GM12801 (cell line): ENCODE measurements around the gene LACTB.

Experiments used
- TF ChIP-seq, protein P1 (sequence below): IDR thresholded peaks from one replicate; pipeline ENCODE4 v1.5.1; 2011; ENCODE audit warnings: control low read depth; ENCODE audit not compliant: insufficient read length; ENCODE audit errors: extremely low read depth

Gene LACTB

DNA sequence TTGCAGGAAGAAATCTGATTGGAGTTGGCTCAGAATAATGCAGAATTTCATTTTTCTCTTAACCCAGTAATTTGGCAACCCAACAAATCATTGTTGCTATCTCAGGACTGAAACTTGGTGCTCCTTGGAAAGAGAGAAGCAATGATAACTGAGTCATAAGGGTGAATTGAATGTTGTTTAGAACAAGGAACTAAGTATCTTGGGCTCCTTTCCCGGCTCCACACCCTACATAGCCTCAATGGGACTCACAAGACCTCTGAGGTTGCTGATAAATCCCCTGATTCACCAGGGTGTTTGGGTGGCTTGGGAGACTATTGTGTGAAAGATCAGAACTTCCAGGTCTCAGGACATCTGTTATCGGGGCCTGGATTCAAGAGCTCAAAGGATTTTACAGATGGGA lies 60.0 kb downstream of the LACTB start:
- TF ChIP-seq, protein P1, sequence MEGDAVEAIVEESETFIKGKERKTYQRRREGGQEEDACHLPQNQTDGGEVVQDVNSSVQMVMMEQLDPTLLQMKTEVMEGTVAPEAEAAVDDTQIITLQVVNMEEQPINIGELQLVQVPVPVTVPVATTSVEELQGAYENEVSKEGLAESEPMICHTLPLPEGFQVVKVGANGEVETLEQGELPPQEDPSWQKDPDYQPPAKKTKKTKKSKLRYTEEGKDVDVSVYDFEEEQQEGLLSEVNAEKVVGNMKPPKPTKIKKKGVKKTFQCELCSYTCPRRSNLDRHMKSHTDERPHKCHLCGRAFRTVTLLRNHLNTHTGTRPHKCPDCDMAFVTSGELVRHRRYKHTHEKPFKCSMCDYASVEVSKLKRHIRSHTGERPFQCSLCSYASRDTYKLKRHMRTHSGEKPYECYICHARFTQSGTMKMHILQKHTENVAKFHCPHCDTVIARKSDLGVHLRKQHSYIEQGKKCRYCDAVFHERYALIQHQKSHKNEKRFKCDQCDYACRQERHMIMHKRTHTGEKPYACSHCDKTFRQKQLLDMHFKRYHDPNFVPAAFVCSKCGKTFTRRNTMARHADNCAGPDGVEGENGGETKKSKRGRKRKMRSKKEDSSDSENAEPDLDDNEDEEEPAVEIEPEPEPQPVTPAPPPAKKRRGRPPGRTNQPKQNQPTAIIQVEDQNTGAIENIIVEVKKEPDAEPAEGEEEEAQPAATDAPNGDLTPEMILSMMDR = no peak

DNA sequence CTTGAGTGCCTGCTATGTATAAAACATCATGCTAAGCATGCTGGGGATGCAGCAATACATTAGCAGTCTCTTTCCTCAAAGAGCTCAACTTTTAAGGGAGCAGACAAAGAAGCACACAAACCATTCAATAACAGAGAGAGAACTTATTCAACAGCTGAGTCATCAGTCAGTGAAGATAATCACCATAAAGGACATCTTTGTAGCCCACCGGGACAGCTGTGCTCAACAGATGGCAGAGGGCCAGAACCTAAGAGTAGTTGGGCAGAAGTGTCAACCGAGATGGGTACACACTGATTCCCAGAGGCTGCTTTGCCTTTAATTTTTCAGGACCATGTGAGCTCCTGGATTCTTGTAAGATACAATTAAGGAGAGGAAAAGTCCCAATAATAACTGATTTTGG lies 63.5 kb downstream of the LACTB start:
- TF ChIP-seq, protein P1 = no peak

DNA sequence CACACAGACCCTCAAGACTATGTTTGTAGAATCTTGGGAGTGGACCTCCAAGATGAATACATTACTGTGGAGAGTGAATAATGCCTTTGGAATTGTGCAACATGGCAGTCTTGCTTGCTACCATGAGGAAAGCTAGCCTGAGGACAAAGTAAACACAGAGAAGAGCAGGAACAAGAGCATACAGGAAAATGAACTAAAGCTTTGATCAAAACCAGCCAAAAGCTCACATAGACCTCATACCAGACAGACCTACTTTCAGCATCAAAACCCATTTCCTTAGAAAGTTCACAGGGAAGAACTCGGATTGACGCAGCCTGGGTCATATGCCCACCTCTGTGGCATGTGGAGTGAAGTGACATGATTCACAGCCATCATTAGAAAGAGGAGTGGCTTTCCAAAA lies 64.4 kb downstream of the LACTB start:
- TF ChIP-seq, protein P1 = no peak

DNA sequence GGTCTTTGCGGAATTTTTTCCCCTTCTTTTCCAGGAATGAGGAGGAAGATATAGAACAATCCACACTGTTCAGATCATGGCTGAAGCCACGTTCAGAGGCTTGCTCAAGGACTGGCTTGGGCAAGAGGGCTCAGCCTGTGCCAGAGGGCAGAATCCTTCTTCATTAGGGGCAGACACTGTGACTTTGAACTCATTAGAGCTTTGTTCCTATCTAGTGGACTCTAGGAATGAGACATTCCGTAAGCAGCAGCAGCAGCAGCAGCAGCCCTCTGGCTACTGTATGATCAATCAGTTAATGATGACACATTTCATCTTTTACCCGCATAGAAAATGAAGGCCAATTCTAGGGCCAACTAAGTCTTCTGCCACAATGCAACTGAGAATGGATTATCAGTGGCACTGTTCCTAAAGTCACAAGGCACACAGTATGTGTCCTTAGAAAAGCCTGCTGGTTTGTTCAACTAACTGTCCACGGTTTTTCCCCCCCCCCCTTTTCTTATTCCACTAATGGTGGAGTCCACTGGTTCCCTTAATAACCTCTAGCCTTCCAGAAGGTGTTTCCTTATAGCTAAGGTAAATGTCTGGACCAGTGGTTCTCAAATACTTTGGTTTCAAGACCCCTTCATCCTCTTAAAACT lies 66.0 kb downstream of the LACTB start:
- TF ChIP-seq, protein P1 = no peak

DNA sequence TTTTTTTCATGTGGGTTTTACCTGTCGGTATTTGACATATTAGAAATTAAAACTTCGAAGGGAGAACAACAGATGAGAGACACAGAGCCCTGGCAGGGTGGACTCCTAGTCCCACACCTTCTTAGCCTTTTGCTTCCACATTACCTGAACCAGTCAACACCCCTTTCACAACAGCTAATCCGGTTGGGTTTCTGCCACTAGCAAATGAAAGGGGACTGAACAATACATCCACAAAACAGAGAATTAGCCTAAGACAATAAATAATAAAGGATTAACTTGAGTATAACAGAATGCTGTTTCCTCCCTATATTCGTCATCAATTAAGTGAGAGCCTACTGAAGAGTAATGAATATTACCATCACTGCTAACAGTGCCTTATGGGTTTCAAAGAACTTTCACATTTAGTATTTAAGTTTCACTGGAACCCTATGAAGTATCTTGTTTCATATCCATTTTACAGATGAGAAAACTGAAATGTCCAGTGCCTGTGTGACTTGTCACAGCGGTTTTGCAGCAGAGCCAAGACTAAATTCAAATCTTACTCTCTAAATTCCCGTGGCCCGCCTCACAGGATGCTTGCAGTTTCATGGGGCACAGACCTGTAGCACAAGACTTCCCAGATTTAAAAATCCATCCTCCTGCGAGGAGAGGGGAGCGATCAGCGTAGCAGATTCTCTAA lies 66.7 kb downstream of the LACTB start:
- TF ChIP-seq, protein P1 = no peak

DNA sequence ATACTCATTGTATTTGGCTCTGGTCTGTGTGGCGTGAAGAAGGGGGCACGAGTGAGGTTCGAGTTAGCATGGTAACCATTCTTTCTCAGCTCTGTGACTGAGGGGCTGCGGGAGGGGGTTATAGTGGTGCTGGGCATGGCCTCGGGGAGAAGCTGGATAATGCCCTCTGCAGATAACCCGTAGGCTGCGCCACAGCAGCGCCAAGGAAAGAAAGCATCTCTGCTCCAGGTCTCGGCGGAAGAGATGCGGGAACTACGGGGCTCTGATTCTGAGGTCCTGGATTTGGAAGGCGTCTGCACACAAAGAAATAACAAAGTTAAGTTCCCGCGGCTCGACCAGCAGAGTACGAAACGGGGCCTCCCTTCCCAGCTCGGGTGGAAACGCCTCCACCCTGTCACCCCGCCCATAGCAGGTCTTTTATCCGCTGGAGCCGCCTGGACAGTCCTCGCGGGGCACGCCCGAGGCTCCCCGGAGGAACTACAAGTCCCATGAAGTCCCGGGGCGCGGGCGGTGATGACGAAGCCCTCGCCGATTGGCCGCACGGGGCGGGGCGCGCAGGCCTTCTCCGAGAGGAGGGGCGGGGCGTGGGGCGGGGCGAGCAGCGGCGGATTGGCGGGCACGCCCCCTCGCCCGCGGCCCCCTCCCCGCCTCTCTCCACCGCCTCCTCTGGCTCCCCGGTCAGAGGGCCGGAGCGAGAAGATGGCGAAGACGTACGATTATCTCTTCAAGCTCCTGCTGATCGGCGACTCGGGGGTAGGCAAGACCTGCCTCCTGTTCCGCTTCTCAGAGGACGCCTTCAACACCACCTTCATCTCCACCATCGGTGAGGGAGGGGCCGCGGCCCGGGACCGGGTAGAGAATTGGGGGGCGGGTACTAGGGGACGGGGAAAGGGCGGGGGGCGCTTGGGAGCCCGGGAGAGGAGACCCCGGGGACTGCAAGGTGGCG lies 67.5 kb downstream of the LACTB start, which contains the start of gene RAB8B:
Gene RAB8B, plus strand, starts transcription at position 681 of the 946 bp plus-strand sequence. Its CDS starts 19 bp downstream, at position 700.
- TF ChIP-seq, protein P1 = no peak
